Endothelial cell of umbilical vein (primary cell): Measurements from ENCODE around the gene DCAF6. TPM values are rescaled to one million over a fixed set of nuclear protein-coding genes. Genes with fewer than 3 reads are reported as not detected.

Experiments used
- BruUV-seq: library from RNA; stranded (reverse); fragments of 400-500 nt; replicated peaks from 2 replicates; lab custom pipeline; 2021; lab: Mats Ljungman, UMichigan
- CTCF ChIA-PET: fragments of 300-600, 350-600 bp; sonication (Branson Sonifier 250); formaldehyde crosslinking; loops from one replicate; lab custom pipeline; 2021; ENCODE audit warnings: antibody characterized with exemption, inconsistent platforms; lab: Charles Lee
- POLR2A ChIA-PET: fragments of 300-600, 350-600 bp; sonication (Branson Sonifier 250); formaldehyde crosslinking; loops from one replicate; lab custom pipeline; 2021; ENCODE audit warnings: antibody characterized with exemption, inconsistent platforms; lab: Charles Lee
- DNase-seq: peaks from one replicate; pipeline ENCODE4 v3.0.0-alpha.2; 2011; ENCODE audit warnings: low read depth, low spot score
- FAIRE-seq: peaks from 2 replicates; lab custom pipeline; 2011; peaks lifted over from hg19 to GRCh38; lab: Jason Lieb, UNC
- H2AFZ ChIP-seq: 2 replicates; pipeline ENCODE4 v1.6.0; 2012; ENCODE audit warnings: low read depth, low read length, control low read depth, inconsistent platforms
- H3K27ac ChIP-seq: 2 replicates; pipeline ENCODE4 v1.5.1; 2011; ENCODE audit warnings: low read depth, mild to moderate bottlenecking, control low read depth, low read length, moderate library complexity; ENCODE audit not compliant: insufficient read depth
- H3K27me3 ChIP-seq, 2 experiments: 2 replicates each; pipeline versions ENCODE4 v1.6.0 to v1.6.1; 2011; ENCODE audit warnings: low read length in 2 of 2, mixed read lengths in 1 of 2; ENCODE audit not compliant: control insufficient read depth in 2 of 2, insufficient read depth in 2 of 2
- H3K36me3 ChIP-seq, 2 experiments: 2 replicates in 1 of 2; 3 replicates in 1 of 2; pipeline ENCODE4 v1.5.1; 2011; ENCODE audit warnings: low read length in 2 of 2, mild to moderate bottlenecking in 1 of 2, moderate library complexity in 1 of 2; ENCODE audit not compliant: control insufficient read depth in 2 of 2, insufficient read depth in 2 of 2; ENCODE audit errors: extremely low read depth in 1 of 2
- H3K4me1 ChIP-seq: 3 replicates; pipeline ENCODE4 v1.5.1; 2011; ENCODE audit warnings: mild to moderate bottlenecking, low read length; ENCODE audit not compliant: control insufficient read depth, insufficient read depth; ENCODE audit errors: extremely low read depth
- H3K4me2 ChIP-seq: 2 replicates; pipeline ENCODE4 v1.6.1; 2011; ENCODE audit warnings: low read length, control low read depth, mixed read lengths; ENCODE audit not compliant: insufficient read depth
- H3K4me3 ChIP-seq, 3 experiments: fragments of 200-600 bp in 1 of 3; sonication (generic), shearing (Covaris generic) in 1 of 3; replicated peaks in 1 of 3; 2 replicates each; pipeline ENCODE4 v1.5.1; 2011 to 2016; ENCODE audit warnings: control low read depth in 3 of 3, low read length in 3 of 3, mild to moderate bottlenecking in 2 of 3, inconsistent platforms in 1 of 3, low read depth in 1 of 3, moderate library complexity in 1 of 3; ENCODE audit not compliant: insufficient read depth in 1 of 3
- H3K79me2 ChIP-seq: 2 replicates; pipeline ENCODE4 v1.6.0; 2012; ENCODE audit warnings: low read length, inconsistent platforms; ENCODE audit not compliant: control insufficient read depth, insufficient read depth
- H3K9ac ChIP-seq: replicated peaks from 2 replicates; pipeline ENCODE3; 2011; ENCODE audit warnings: low read length, control low read depth; ENCODE audit not compliant: insufficient read depth; ENCODE audit errors: extremely low read depth
- H3K9me1 ChIP-seq: replicated peaks from 3 replicates; pipeline ENCODE4 v1.6.0; 2011; ENCODE audit warnings: mild to moderate bottlenecking, low read length; ENCODE audit not compliant: control insufficient read depth, insufficient read depth; ENCODE audit errors: extremely low read depth
- H3K9me3 ChIP-seq: replicated peaks from 2 replicates; pipeline ENCODE4 v1.5.1; 2012; ENCODE audit warnings: low read length, inconsistent platforms; ENCODE audit not compliant: control insufficient read depth, insufficient read depth
- H4K20me1 ChIP-seq: replicated peaks from 2 replicates; pipeline ENCODE3; 2011; ENCODE audit warnings: mild to moderate bottlenecking, low read length; ENCODE audit not compliant: control insufficient read depth, insufficient read depth; ENCODE audit errors: extremely low read depth
- CTCF ChIP-seq, 2 donors: IDR thresholded peaks; 1 replicate in 1 of 2; 2 replicates in 1 of 2; pipeline ENCODE4 v1.5.1; 2011; ENCODE audit warnings: low read length in 2 of 2, mild to moderate bottlenecking in 2 of 2, moderate library complexity in 2 of 2, control low read depth in 1 of 2, inconsistent platforms in 1 of 2, low read depth in 1 of 2; ENCODE audit not compliant: insufficient read depth in 1 of 2; ENCODE audit errors: extremely low read depth in 1 of 2
- EZH2 ChIP-seq: IDR thresholded peaks from 2 replicates; pipeline ENCODE4 v1.6.1; 2012; ENCODE audit warnings: borderline replicate concordance, low read depth, mild to moderate bottlenecking, moderate library complexity, low read length, inconsistent platforms; ENCODE audit not compliant: severe bottlenecking
- FOS ChIP-seq: IDR thresholded peaks from 2 replicates; pipeline ENCODE4 v1.6.1; 2011; ENCODE audit warnings: mild to moderate bottlenecking, low read length, moderate library complexity, borderline replicate concordance; ENCODE audit not compliant: insufficient read depth
- GATA2 ChIP-seq: IDR thresholded peaks from 2 replicates; pipeline ENCODE4 v1.7.0; 2011; ENCODE audit warnings: low read depth, mild to moderate bottlenecking, moderate library complexity, mixed read lengths, low read length; ENCODE audit not compliant: insufficient read length, insufficient read depth
- JUN ChIP-seq: IDR thresholded peaks from 2 replicates; pipeline ENCODE4 v1.6.1; 2011; ENCODE audit warnings: borderline replicate concordance, low read depth; ENCODE audit not compliant: insufficient read length, insufficient read depth
- MAX ChIP-seq: IDR thresholded peaks from 2 replicates; pipeline ENCODE4 v1.6.1; 2011; ENCODE audit not compliant: insufficient read depth, insufficient read length
- MYC ChIP-seq: IDR thresholded peaks from one replicate; pipeline ENCODE4 v1.6.1; 2011; ENCODE audit warnings: mild to moderate bottlenecking, low read depth, low read length
- POLR2A ChIP-seq: IDR thresholded peaks from 2 replicates; pipeline ENCODE4 v1.6.1; 2012; ENCODE audit warnings: low read depth, mild to moderate bottlenecking, control low read depth, low read length
- POLR2AphosphoS5 ChIP-seq: IDR thresholded peaks from 2 replicates; pipeline ENCODE4 v1.6.1; 2012; ENCODE audit warnings: low read depth, mild to moderate bottlenecking, control low read depth, low read length, moderate library complexity; ENCODE audit not compliant: insufficient read depth
- dilution Hi-C: fragments of 300-500 bp; cut with MboI; formaldehyde crosslinking; loops from one replicate; pipeline ENCODE4 v1.15.0; 2019; ENCODE audit warnings: low sequenced_read_pairs; ENCODE audit not compliant: extremely low pct_ligation_motif_present
- intact Hi-C: fragments of 100-400 bp; cut with micrococcal nuclease; formaldehyde crosslinking; loops from one replicate; pipeline ENCODE4 v1.10.0; 2022
- polyA plus RNA-seq, 4 experiments: library from polyadenylated mRNA; depleted of rRNA in 3 of 4; stranded (reverse) in 3 of 4; unstranded in 1 of 4; fragments of >200 nt; gene quantifications; 2 replicates each; pipeline versions ENCODE4 v1.2.1 to v1.2.3, GENCODE V29; 2011 to 2012; ENCODE audit warnings: missing spikeins in 1 of 4
- total RNA-seq: library from RNA; stranded (reverse); gene quantifications from 2 replicates; pipeline ENCODE4 v1.2.3, GENCODE V29; 2021

DCAF6 gene
- total and polyA plus RNA-seq, 2 donors (not counting 3 experiments of a cell fraction or from before 2014, with no cell fraction given), result 28.6 to 39.4 TPM

GRCh38 chr1:167910530-167910929 is 26.0 kb upstream of the DCAF6 start:
- Histone ChIP-seq H3K27me3 (no peaks in the 10 kb centered on the region), H3K4me1 (no peaks in the 10 kb centered on the region), H2AFZ (no peak overlapping the region), H3K27ac (no peak overlapping the region), H3K4me3 (no peak overlapping the region), H3K36me3 (no peaks in the 10 kb centered on the region), H3K9me1 (no peaks in the 10 kb centered on the region), H3K79me2 (no peaks in the 10 kb centered on the region), H3K9ac (no peak overlapping the region), H4K20me1 (no peaks in the 10 kb centered on the region), H3K4me2 (no peak overlapping the region), H3K9me3 (no peaks in the 10 kb centered on the region)
- no peak for TF ChIP-seq GATA2
- no peak for TF ChIP-seq MYC
- TF ChIP-seq POLR2A, result no peak
- TF ChIP-seq POLR2AphosphoS5, result no peak
- ChIA-PET CTCF (interaction anchor here (1.5 kb wide), 1 partner anchor 22 kb away, joined by 5 read pairs; no protein-coding TSS in a partner anchor), POLR2A (no interaction called here)
- no peak for FAIRE-seq
- no peak for DNase-seq
- BruUV-seq, result no TSS peak
- intact Hi-C loops (loop anchor here (2.0 kb wide), 1 partner anchor 14 kb away; no protein-coding TSS in a partner anchor), dilution Hi-C loops (no loop called here)

- Histone ChIP-seq H3K79me2 (no peaks in the 10 kb centered on the region), H3K9ac (no peak overlapping the region), H3K27me3 (no peaks in the 10 kb centered on the region), H4K20me1 (no peaks in the 10 kb centered on the region), H3K4me1 (no peaks in the 10 kb centered on the region), H3K4me2 (no peak overlapping the region), H3K9me3 (no peaks in the 10 kb centered on the region), H3K9me1 (no peaks in the 10 kb centered on the region), H2AFZ (peak overlapping the region; percentile 53), H3K36me3 (no peaks in the 10 kb centered on the region), H3K4me3 (no peak overlapping the region), H3K27ac (no peak overlapping the region)
- FAIRE-seq, result no peak
- POLR2A ChIA-PET, result no interaction called here
- no TSS peak for BruUV-seq
- CTCF ChIA-PET, result interaction anchor here (1.5 kb wide), 1 partner anchor 24 kb away, joined by 3 read pairs; no protein-coding TSS in a partner anchor
- peak; percentile 24 for DNase-seq
- no peak for TF ChIP-seq CTCF (IDR thresholded peaks at IDR 0.05; ENCODE audit: extremely low read depth in 1 of 2, insufficient read depth in 1 of 2, low read depth in 1 of 2, low read length in 2 of 2)
- TF ChIP-seq MAX, result no peak
- TF ChIP-seq MYC, result no peak
- no peak for TF ChIP-seq FOS
- TF ChIP-seq GATA2, result no peak
- TF ChIP-seq JUN, result no peak
- TF ChIP-seq EZH2, result no peak
- no peak for TF ChIP-seq POLR2AphosphoS5
- TF ChIP-seq POLR2A, result no peak
- intact Hi-C loops, result loop anchor here (2.0 kb wide), 1 partner anchor 13 kb away; no protein-coding TSS in a partner anchor
- dilution Hi-C loops, result no loop called here
Observed at GRCh38 chr1:167911413-167911812, 25.1 kb upstream of the DCAF6 start.
